ENCODE results near the gene PSD2.

The PSD2 gene

GRCh38 chr5:139831624-139832023 is 36.0 kb downstream of the PSD2 start:
- DNase-seq (ENCODE audit: low read depth, low spot score), result no peak
- no peak overlapping the region for H3K27ac ChIP-seq

GRCh38 chr5:139833525-139833924 is 37.9 kb downstream of the PSD2 start:
- DNase-seq (ENCODE audit: low read depth, low spot score), result no peak
- no peak overlapping the region for H3K27ac ChIP-seq

GRCh38 chr5:139835656-139836055 is 40.0 kb downstream of the PSD2 start:
- no peak for DNase-seq (ENCODE audit: low read depth, low spot score)
- no peak overlapping the region for H3K27ac ChIP-seq

GRCh38 chr5:139836469-139837208 is 41.0 kb downstream of the PSD2 start:
- no peak for DNase-seq (ENCODE audit: low read depth, low spot score)
- no peak overlapping the region for H3K27ac ChIP-seq

GRCh38 chr5:139837711-139838380 is 42.2 kb downstream of the PSD2 start:
- no peak for DNase-seq (ENCODE audit: low read depth, low spot score)
- no peak overlapping the region for H3K27ac ChIP-seq

- H3K27ac ChIP-seq, result no peak overlapping the region
- DNase-seq (ENCODE audit: low read depth, low spot score), result no peak
Observed at GRCh38 chr5:139838381-139839197, 43.0 kb downstream of the PSD2 start.

GRCh38 chr5:139839232-139839815 is 43.7 kb downstream of the PSD2 start:
- no peak overlapping the region for H3K27ac ChIP-seq
- no peak for DNase-seq (ENCODE audit: low read depth, low spot score)

GRCh38 chr5:139839918-139840317 is 44.3 kb downstream of the PSD2 start:
- DNase-seq (ENCODE audit: low read depth, low spot score), result no peak
- H3K27ac ChIP-seq, result no peak overlapping the region

- H3K27ac ChIP-seq, result no peak overlapping the region
- DNase-seq (ENCODE audit: low read depth, low spot score), result no peak
Observed at GRCh38 chr5:139841549-139841948, 45.9 kb downstream of the PSD2 start.

GRCh38 chr5:139842321-139842720 is 46.7 kb downstream of the PSD2 start:
- DNase-seq (ENCODE audit: low read depth, low spot score), result no peak
- no peak overlapping the region for H3K27ac ChIP-seq

- no peak for DNase-seq (ENCODE audit: low read depth, low spot score)
- H3K27ac ChIP-seq, result no peak overlapping the region
Observed at GRCh38 chr5:139843991-139844390, 48.4 kb downstream of the PSD2 start.

GRCh38 chr5:139844472-139845145 is 49.0 kb downstream of the PSD2 start:
- no peak overlapping the region for H3K27ac ChIP-seq
- no peak for DNase-seq (ENCODE audit: low read depth, low spot score)

- DNase-seq (ENCODE audit: low read depth, low spot score), result no peak
- H3K27ac ChIP-seq, result no peak overlapping the region
Observed at GRCh38 chr5:139845846-139846681, 50.5 kb downstream of the PSD2 start.

- no peak for DNase-seq (ENCODE audit: low read depth, low spot score)
- no peak overlapping the region for H3K27ac ChIP-seq
Observed at GRCh38 chr5:139847091-139847490, 51.5 kb downstream of the PSD2 start.

GRCh38 chr5:139847790-139848507 is 52.3 kb downstream of the PSD2 start:
- no peak overlapping the region for H3K27ac ChIP-seq

GRCh38 chr5:139848508-139849100 is 53.0 kb downstream of the PSD2 start:
- no peak overlapping the region for H3K27ac ChIP-seq
- no peak for DNase-seq (ENCODE audit: low read depth, low spot score)

More at GRCh38 chr5:139847790-139848507, 52.3 kb downstream of the PSD2 start:
- no peak for DNase-seq (ENCODE audit: low read depth, low spot score)

GRCh38 chr5:139849501-139849900 is 53.9 kb downstream of the PSD2 start:
- H3K27ac ChIP-seq, result no peak overlapping the region
- no peak for DNase-seq (ENCODE audit: low read depth, low spot score)

GRCh38 chr5:139849942-139850341 is 54.3 kb downstream of the PSD2 start:
- DNase-seq (ENCODE audit: low read depth, low spot score), result no peak

More at GRCh38 chr5:139849942-139850341, 54.3 kb downstream of the PSD2 start:
- no peak overlapping the region for H3K27ac ChIP-seq
